NT2/D1 (cell line): ENCODE measurements around the gene RPL13.
"Not testable (repeated sequence)": the region's sequence is repeated elsewhere in the genome, so short reads cannot be mapped to it uniquely, and the experiment has no call there.

Experiments used
- DNase-seq: peaks from one replicate; pipeline ENCODE4 v3.0.0-alpha.2; 2011; ENCODE audit warnings: low read depth, low spot score
- H3K27me3 ChIP-seq: 2 replicates; pipeline ENCODE4 v1.6.0; 2011; ENCODE audit warnings: mild to moderate bottlenecking; ENCODE audit not compliant: insufficient read length, insufficient read depth
- H3K36me3 ChIP-seq: 2 replicates; pipeline ENCODE4 v1.6.1; 2011; ENCODE audit warnings: mild to moderate bottlenecking, low read length, mixed read lengths; ENCODE audit not compliant: insufficient read depth, insufficient read length
- H3K4me1 ChIP-seq: 2 replicates; pipeline ENCODE4 v1.5.1; 2011; ENCODE audit not compliant: insufficient read depth, insufficient read length
- H3K4me3 ChIP-seq: 2 replicates; pipeline ENCODE4 v1.5.1; 2011; ENCODE audit warnings: low read depth; ENCODE audit not compliant: insufficient read length
- H3K9ac ChIP-seq: 2 replicates; pipeline ENCODE4 v1.6.0; 2011; ENCODE audit warnings: low read depth; ENCODE audit not compliant: insufficient read length
- H3K9me3 ChIP-seq: 2 replicates; pipeline ENCODE4 v1.5.1; 2011; ENCODE audit warnings: mild to moderate bottlenecking, low read length; ENCODE audit not compliant: insufficient read depth
- SUZ12 ChIP-seq: IDR thresholded peaks from 2 replicates; pipeline ENCODE4 v1.6.1; 2011; ENCODE audit not compliant: insufficient read length, insufficient read depth; ENCODE audit errors: extremely low read depth
- YY1 ChIP-seq: IDR thresholded peaks from 2 replicates; pipeline ENCODE4 v1.6.1; 2011; ENCODE audit not compliant: insufficient read length, insufficient read depth
- ZNF274 ChIP-seq: IDR thresholded peaks from 2 replicates; pipeline ENCODE4 v1.6.1; 2011; ENCODE audit warnings: mild to moderate bottlenecking, low read depth, low read length

RPL13 gene

DNA sequence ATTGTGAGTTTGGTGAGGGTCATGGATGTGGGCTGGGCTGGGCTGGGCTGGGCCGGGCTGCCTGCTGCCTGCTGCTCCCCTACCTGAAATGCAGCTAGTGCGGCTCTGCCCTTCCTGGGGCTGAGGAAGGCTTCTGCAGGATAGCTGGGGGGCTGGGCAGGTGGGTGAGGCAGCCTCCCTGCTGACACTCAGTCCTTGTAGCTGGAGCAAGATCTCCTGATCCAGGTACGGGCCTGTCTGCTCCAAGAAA is 4.7 kb downstream of the RPL13 start:
- Histone ChIP-seq H3K4me3 (no peak overlapping the region), H3K9ac (peak overlapping the region; percentile 27), H3K4me1 (peaks cover 26% of the 10 kb centered on the region), H3K36me3 (peaks cover 75% of the 10 kb centered on the region), H3K9me3 (no peaks in the 10 kb centered on the region), H3K27me3 (no peaks in the 10 kb centered on the region)
- DNase-seq = no peak
- TF ChIP-seq YY1 = no peak
- no peak for TF ChIP-seq ZNF274
- no peak for TF ChIP-seq SUZ12

DNA sequence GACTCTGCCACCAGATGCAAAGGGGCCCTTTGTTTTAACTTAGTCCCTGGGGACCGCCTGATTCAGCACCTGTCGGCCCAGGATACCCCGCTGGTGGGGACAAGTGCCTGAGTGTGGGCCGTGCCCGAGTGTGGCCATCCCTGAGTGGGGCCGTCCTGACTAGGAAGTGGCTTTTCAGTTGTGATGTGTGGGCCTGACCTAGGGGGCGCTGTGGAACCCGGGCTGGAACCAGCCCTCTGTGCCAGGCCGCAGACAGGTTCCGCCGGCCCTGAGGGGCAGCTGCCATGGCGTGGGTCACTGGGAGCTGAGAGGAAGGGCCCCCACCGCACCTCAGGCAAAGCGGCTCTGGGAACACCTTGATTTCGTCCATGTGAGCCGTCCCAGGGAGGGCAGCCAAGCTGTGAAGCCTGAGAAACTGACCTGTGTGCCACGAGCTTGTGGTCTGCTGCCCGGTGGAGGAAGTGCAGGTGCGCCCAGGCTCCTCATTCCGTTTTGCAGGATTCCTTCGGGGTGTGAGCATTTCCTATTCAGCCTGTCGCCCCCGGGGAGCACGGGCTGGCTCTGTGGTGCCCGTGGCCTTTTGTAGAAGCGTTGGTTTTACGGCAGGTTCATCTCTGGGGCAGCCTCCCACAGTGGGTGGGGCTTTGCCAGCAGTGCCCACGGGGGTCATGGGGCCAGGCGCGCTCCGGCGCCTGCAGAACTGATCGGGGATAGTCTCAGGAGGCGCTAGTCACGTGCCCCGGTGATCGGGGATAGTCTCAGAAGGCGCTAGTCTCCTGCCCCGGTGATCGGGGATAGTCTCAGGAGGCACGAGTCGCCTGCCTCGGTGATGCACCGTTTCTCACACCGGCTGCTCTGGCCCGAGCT is 5.3 kb downstream of the RPL13 start:
- Histone ChIP-seq H3K9me3 (no peaks in the 10 kb centered on the region), H3K4me1 (peaks cover 26% of the 10 kb centered on the region), H3K9ac (peak overlapping the region; percentile 37), H3K36me3 (peaks cover 74% of the 10 kb centered on the region), H3K27me3 (no peaks in the 10 kb centered on the region), H3K4me3 (no peak overlapping the region)
- DNase-seq = peak; percentile 64
- TF ChIP-seq ZNF274 = no peak
- TF ChIP-seq YY1 = no peak
- TF ChIP-seq SUZ12 = no peak

DNA sequence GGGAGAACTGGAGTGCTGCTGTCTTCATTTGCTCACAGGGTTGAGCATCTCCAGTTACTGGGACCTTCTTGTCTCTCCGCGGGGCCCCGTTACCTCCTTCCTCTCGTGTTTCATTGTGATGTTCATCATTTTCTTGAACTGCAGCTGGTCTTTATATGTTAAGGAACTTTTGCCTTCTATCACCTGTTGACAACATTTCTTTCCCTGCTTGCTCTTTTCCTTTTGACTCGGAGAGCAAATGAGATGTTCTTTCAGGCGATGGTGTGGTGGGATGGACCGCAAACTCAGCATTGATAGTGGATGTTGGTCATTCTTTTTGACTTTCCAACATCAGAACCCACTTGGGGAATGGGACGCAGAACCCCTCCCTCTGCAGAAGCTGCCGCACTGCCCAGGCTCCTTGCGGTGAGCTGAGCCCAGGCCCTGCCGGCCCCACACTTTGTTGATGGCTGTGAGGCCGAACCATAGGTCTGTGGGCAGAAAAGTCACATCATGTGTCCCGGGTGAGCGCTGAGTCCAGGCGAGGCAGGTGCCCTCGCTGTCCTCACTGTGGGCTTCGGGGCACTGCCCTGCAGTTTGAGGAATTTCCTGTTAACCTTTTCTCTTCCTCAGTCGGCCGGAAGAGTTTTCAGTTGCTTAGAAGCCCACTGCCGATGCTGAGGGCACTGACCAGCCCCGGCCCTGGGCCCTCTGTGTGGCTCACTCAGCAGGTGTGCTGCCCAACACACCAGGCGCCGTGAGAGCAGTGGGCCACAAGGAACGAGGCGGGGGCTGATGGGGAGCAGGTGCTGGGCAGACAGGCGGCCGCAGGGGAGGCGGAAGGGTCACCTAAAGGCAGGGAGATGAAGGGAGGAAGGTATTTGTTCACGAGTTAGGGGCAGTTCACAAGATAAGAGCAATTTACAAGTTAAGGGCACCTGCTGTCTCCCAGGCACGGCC is 7.4 kb downstream of the RPL13 start:
- H3K36me3 ChIP-seq = peaks cover 52% of the 10 kb centered on the region
- no peak for TF ChIP-seq SUZ12
- TF ChIP-seq YY1 = no peak
- no peak for TF ChIP-seq ZNF274

DNA sequence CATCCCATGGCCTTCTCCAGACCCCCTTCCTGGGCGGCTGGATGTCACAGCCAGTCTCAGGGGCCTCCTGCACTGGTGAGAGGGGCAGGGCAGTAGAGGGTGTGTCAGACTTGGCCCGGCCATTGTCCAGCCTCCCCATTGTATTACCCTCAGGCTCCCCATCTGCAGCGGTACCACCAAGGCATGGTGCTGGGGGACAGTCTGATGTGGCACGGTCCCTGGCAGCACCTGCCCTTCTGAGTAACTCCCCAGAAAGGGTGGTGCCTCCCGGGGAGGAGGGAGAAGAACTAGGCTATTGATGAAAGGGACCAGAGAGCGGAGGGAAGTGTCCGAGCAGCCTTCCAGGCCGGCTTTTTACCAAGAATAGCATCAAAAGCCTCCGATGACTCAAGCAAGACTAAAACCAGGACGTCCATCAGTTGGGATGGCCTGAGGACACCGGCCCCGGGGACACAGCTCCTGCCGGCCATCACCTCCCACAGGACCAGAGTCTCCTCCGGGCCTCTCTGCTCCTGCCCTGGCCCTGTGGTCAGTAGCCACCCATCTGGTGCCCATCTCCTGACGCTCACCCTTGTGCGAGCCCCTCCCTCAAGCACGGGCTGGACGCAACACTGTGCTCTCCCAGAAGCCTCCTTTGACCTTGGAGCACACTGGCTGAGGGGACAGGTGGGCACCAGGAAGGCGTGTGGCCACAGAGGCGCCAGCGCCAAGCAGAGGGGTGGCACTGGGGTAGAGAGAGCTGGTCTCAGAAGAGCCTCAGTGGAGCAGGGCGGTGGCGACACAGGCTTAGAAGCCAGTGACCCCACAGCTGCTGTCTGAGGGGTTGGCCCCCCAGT is 9.2 kb downstream of the RPL13 start:
- no peaks in the 10 kb centered on the region for H3K27me3 ChIP-seq
- H3K9me3 ChIP-seq = no peaks in the 10 kb centered on the region
- H3K4me1 ChIP-seq = peaks cover 32% of the 10 kb centered on the region
- peaks cover 34% of the 10 kb centered on the region for H3K36me3 ChIP-seq
- no peak for DNase-seq
- no peak overlapping the region for H3K4me3 ChIP-seq
- TF ChIP-seq ZNF274 = no peak
- TF ChIP-seq YY1 = no peak
- TF ChIP-seq SUZ12 = no peak
- no peak overlapping the region for H3K9ac ChIP-seq

More for the DNA sequence above, 7.4 kb downstream of the RPL13 start:
- H3K4me1 ChIP-seq = peaks cover 27% of the 10 kb centered on the region
- no peak for DNase-seq
- no peaks in the 10 kb centered on the region for H3K9me3 ChIP-seq
- H3K4me3 ChIP-seq = no peak overlapping the region
- H3K9ac ChIP-seq = no peak overlapping the region
- H3K27me3 ChIP-seq = no peaks in the 10 kb centered on the region

DNA sequence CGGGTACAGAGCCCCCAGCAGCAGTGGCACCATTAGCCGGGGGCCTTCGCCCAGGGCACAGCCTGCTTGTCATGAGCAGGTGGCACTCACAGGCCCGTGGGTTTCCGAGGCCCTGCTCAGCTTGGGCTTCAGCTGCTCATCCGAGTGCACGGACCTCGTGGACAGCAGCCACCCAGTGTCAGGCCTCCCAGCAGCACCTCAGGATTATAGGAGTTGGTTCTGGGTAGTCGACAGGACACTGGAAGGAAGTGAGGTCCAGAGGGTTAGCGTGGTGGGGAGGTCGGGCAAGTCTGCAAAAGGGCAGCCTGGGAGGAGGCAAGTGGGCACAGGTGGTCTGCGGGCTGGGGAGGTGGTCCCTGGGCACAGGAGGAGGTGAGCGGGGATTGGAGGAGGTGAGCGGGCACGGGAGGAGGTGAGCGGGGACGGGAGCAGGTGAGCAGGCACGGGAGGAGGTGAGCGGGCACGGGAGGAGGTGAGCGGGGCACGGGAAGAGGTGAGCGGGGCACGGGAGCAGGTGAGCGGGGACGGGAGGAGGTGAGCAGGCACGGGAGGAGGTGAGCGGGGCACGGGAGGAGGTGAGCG is 10.0 kb downstream of the RPL13 start:
- TF ChIP-seq ZNF274 (no peak), YY1 (no peak), SUZ12 (no peak)
- DNase-seq = no peak
- Histone ChIP-seq H3K4me3 (no peak overlapping the region), H3K9ac (no peak overlapping the region), H3K4me1 (peaks cover 31% of the 10 kb centered on the region), H3K36me3 (peaks cover 27% of the 10 kb centered on the region), H3K9me3 (no peaks in the 10 kb centered on the region), H3K27me3 (no peaks in the 10 kb centered on the region)

DNA sequence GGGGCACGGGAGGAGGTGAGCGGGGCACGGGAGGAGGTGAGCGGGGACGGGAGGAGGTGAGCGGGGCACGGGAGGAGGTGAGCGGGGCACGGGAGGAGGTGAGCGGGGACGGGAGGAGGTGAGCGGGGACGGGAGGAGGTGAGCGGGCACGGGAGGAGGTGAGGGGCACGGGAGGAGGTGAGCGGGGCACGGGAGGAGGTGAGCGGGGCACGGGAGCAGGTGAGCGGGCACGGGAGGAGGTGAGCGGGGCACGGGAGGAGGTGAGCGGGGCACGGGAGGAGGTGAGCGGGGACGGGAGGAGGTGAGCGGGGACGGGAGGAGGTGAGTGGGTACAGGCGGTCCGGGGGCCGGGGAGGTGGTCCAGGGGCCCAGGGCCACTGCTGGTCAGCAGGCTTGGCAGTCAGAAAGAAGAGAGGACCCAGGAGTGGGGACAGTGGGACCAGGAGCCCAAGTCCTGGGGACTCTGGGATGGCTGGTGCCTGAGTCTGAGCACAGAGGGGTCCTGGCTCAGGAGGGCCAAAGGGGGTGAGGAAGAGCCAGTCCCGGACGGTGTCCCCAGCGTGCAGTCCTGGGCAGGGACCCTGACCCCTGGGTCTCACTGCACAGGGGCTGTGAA is 10.6 kb downstream of the RPL13 start:
- not testable (repeated sequence) for H3K9me3 ChIP-seq, H3K9ac ChIP-seq, H3K4me3 ChIP-seq, DNase-seq, H3K27me3 ChIP-seq
- H3K4me1 ChIP-seq = peaks cover 31% of the 10 kb centered on the region
- H3K36me3 ChIP-seq = peaks cover 21% of the 10 kb centered on the region
